OCI-M1 (cell line): Measurements from ENCODE around the gene EIF2AK2.

Experiments used
- DNase-seq: peaks from one replicate; lab custom pipeline; 2025; lab: John Stamatoyannopoulos, UW

EIF2AK2 gene

DNA sequence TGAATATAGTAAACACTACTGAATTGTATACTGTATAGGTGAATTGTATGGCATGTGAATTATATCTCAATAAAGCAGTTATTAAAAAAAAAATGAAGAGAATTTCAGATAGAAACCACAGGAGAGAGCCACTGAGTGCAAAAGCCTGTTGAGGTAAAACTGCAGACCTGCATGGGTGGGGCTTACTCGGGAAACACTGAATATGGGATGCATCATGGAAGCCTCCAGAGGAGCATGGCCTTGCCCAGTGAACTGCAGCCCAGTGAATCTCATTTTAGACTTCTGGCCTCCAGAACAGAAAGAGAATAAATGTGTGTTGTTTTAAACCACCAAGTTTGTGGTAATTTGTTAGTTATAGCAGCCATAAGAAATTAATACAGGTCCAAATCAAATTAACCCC, 56.7 kb downstream of the EIF2AK2 start:
- DNase-seq = no peak

- DNase-seq = no peak
Observed at GRCh38 chr2:37098416-37099118, 58.2 kb downstream of the EIF2AK2 start.

DNA sequence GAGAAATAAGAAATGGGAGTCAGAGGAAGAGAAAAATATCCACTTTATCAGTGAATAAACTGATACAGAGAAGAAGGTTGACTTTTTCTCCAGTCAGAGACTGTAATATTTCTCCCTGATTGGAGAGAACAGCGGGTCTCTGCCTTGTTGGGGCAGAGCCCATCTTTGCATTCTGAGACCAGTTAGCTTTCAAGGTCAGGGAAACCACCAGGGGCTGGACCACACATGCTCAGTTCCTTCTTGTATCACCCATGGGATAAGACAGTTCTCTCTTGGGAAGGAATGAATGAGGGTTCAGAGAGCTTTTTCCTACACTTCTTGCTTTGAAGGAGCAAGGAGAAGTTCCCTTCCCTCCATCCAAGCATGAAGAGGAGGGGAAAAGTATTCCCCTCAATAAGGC, 60.2 kb downstream of the EIF2AK2 start:
- no peak for DNase-seq

- DNase-seq = no peak
Observed at GRCh38 chr2:37091873-37092272, 64.9 kb downstream of the EIF2AK2 start.

- DNase-seq = no peak
Observed at GRCh38 chr2:37090019-37090477, 66.7 kb downstream of the EIF2AK2 start.

DNA sequence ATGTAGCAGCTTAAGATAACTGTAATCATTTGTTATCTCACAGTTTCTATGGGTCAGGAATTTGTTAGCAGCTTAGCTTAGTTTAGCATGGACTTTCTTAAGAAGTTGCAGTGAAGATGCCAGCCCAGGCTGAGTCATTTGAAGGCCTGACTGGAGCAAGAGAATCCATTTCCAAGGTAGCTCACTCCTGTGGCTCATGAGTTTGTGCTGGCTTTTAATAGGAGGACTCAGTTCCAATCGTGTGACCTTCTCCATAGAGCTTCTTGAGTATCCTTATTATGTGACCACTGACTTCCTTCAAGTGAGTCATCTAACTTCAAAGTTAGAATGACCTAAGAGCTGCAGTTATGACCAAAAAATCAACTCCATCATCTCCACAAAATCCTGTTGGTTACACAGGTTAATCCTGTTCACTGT, 71.0 kb downstream of the EIF2AK2 start:
- peak; percentile 37 for DNase-seq

GRCh38 chr2:37084797-37085196, 72.0 kb downstream of the EIF2AK2 start:
- DNase-seq = no peak

DNA sequence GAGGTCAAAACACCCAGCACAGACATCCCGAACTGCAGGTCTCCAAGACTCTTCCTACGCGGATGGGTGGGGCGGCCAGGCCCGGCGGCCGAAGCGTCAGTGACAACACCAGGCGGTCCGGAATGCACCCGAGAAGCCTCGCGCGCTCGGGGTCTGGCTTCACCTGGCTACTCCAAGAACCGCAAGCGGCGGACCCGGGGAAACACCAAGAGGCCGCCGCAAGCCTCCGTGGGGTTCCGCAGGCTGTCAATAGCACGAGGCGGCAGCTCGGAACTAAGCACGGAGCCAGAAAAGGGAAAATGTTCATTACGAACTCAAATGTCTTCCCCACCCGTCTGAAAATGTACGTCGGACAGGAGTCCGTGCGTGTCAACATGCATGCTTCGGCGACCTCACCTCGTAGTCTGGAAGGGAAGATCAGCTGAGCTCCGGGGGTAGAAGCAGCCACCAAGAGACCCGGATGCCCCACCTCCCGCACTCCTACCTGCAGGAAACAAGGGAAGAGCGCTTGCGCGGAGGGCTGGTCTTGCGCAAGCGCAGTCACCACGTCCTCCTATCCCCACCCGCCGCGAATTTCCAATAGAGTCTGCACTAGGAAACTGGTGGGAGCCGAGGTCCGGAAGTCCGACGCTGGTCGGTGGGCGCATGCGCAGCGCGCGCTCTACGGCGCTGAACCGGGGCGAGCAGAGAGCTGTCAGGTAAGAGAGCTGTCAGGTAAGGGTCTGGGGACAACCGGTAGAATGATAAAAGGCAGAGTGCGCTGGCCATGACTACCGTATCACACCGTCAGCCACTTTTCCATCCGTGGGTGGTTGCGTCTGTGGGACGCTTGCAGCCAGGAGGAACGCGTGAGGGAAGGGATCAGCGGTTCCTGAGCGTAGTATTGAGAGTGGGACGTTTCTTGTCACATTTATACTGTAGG, 72.6 kb downstream of the EIF2AK2 start, which contains the start of the genes GPATCH11 and HEATR5B:
GPATCH11 (plus strand) TSS at position 646 of the 922 bp plus-strand sequence. CDS start 3,864 bp downstream, outside the sequence.
HEATR5B (minus strand) TSS at position 500 of the 922 bp plus-strand sequence. CDS start 958 bp downstream, outside the sequence.
- DNase-seq = peak; percentile 97

DNA sequence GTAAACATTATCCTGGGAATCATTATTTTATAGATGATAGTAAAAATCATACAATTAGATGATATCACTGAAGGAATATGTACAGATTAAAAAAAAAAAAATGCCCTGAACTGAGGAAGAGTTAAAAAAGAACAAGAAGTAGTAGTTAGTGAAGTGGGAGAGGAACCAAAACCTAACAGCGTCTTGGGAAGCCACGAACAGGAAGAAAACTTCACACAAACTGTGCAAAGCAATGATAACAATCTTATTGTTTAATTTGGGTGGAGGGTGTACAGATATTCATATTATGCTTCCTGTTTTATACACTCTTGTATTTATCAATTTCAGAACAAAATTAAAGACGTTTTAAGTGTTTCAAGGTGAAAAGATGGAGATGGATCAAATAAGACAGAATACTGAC, 76.1 kb downstream of the EIF2AK2 start:
- peak; percentile 52 for DNase-seq

- DNase-seq = no peak
Observed at GRCh38 chr2:37080266-37080665, 76.5 kb downstream of the EIF2AK2 start.

DNA sequence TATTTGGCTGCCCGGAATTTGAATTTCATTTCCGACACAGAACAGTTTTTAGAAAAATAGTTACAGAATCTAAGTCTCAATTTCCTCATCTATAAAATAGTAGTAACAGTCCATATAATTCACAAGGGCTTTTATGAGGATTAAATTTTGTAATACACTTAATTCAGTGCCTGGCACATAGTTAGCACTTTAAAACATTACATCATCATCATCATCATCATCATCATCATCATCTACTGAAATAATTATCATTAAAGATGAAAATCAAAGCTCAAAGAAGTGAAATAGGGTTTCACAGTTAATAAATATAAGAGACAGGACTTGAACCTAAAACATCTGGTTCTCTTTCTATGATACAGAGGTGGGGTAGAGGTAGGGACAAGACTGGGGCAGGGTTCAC, 85.8 kb downstream of the EIF2AK2 start:
- DNase-seq = no peak

DNA sequence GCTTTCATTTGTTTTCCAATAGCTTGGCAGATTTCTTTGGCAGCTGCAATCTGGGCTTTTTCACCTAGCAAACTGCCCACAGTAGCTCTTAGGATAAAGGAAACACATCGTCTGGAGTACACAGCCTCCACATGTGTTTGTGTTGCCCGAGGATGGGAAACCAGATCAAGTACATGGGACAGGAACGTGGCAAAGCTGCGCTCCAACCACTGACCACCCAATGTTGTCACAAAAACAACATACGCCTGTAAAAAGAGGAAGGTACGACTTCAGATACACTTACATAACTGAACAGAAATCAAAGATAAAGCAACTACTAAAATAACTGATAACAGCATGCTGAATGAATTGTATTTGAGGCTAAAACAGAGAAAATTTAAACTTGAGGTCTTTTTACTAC, 88.1 kb downstream of the EIF2AK2 start:
- no peak for DNase-seq

DNA sequence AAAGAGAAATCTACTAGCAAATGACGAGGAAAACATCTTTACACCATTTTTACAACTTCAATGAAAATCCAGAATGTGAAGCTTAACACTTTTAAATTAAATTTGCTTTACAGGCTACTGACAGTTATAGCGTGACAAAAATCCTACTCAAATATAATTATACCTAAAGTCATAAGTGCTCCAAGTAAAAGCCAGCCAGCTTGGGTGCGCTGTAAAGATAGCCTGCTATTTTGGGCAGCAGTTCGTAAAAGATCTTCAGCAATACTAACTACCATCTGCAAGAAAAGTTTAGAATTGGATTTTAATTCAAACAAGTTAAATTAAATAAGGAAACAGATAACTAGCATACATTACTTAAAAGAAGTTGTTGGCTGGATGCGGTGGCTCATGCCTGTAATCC, 95.0 kb downstream of the EIF2AK2 start:
- no peak for DNase-seq

- DNase-seq = no peak
Observed at GRCh38 chr2:37061013-37061711, 95.6 kb downstream of the EIF2AK2 start.

DNA sequence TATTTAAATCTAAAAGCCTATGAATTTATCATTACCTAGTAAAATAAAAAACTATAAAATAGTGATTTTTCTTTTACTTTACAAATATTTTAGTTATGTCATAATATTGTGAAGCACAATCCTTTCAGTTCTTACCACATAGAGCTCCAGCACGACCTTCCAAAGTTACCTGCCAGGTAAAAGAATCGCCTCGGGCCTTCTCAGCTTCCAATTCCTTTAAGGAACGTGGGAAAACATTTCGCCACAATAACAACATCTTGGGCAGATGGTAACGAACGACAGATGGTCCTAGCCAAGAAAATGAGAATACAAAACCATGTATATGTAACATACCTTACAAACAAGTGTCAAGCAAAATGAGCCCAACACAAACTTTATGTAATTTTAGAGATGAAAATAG, 96.3 kb downstream of the EIF2AK2 start:
- DNase-seq = no peak

GRCh38 chr2:37059841-37060240, 96.9 kb downstream of the EIF2AK2 start:
- DNase-seq = no peak

- no peak for DNase-seq
Observed at GRCh38 chr2:37052600-37053332, 104.0 kb downstream of the EIF2AK2 start.
